ENCODE measurements around the gene ELFN1. TPM values are rescaled to one million over a fixed set of nuclear protein-coding genes. Genes with fewer than 3 reads are reported as not detected.

The ELFN1 gene
- total and polyA plus RNA-seq, 2 donors from 2014 or later, result 3.5 to 3.8 TPM

GRCh38 chr7:1724118-1724910 lies 54.2 kb downstream of the ELFN1 start:
- H3K27ac ChIP-seq (ENCODE audit: low read depth in 2 of 2, low read length in 2 of 2), result no peak overlapping the region
- no peak for FAIRE-seq
- H3K27me3 ChIP-seq (ENCODE audit: control insufficient read depth, insufficient read depth, low read length), result no peaks in the 10 kb centered on the region
- intact Hi-C loops (cut with DNase I), result no loop called here
- H3K9me3 ChIP-seq (ENCODE audit: control insufficient read depth in 2 of 3, insufficient read depth in 1 of 3, low read length in 3 of 3), result peaks cover 0 to 6% (median 2%) of the 10 kb centered on the region in 3 donors
- no peak overlapping the region for H3K4me3 ChIP-seq (ENCODE audit: low read length in 3 of 3)
- TF ChIP-seq, protein P1, sequence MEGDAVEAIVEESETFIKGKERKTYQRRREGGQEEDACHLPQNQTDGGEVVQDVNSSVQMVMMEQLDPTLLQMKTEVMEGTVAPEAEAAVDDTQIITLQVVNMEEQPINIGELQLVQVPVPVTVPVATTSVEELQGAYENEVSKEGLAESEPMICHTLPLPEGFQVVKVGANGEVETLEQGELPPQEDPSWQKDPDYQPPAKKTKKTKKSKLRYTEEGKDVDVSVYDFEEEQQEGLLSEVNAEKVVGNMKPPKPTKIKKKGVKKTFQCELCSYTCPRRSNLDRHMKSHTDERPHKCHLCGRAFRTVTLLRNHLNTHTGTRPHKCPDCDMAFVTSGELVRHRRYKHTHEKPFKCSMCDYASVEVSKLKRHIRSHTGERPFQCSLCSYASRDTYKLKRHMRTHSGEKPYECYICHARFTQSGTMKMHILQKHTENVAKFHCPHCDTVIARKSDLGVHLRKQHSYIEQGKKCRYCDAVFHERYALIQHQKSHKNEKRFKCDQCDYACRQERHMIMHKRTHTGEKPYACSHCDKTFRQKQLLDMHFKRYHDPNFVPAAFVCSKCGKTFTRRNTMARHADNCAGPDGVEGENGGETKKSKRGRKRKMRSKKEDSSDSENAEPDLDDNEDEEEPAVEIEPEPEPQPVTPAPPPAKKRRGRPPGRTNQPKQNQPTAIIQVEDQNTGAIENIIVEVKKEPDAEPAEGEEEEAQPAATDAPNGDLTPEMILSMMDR (IDR thresholded peaks at IDR 0.05; ENCODE audit: borderline replicate concordance, extremely low read depth, insufficient read depth), result no peak
- H3K36me3 ChIP-seq (ENCODE audit: control insufficient read depth in 2 of 3, insufficient read depth in 3 of 3, low read length in 3 of 3), result no peaks in the 10 kb centered on the region
- H3K4me1 ChIP-seq (ENCODE audit: control insufficient read depth in 2 of 3, insufficient read depth in 2 of 3, low read depth in 1 of 3, low read length in 3 of 3), result no peaks in the 10 kb centered on the region
- DNase-seq, result no peak
- no peak overlapping the region for H3K9ac ChIP-seq (ENCODE audit: low read length in 3 of 3)

GRCh38 chr7:1725199-1725690 lies 55.2 kb downstream of the ELFN1 start:
- DNase-seq, result peak in 3 of 5 donors; percentile 38 to 63 (median 43)
- TF ChIP-seq, protein P1 (IDR thresholded peaks at IDR 0.05; ENCODE audit: borderline replicate concordance, extremely low read depth, insufficient read depth), result no peak
- H3K27ac ChIP-seq (ENCODE audit: low read depth in 2 of 2, low read length in 2 of 2), result no peak overlapping the region
- no peaks in the 10 kb centered on the region for H3K4me1 ChIP-seq (ENCODE audit: control insufficient read depth in 2 of 3, insufficient read depth in 2 of 3, low read depth in 1 of 3, low read length in 3 of 3)
- H3K36me3 ChIP-seq (ENCODE audit: control insufficient read depth in 2 of 3, insufficient read depth in 3 of 3, low read length in 3 of 3), result no peaks in the 10 kb centered on the region
- intact Hi-C loops (cut with DNase I), result no loop called here
- FAIRE-seq, result no peak
- H3K9me3 ChIP-seq (ENCODE audit: control insufficient read depth in 2 of 3, insufficient read depth in 1 of 3, low read length in 3 of 3), result peaks cover 0 to 7% (median 2%) of the 10 kb centered on the region in 3 donors
- H3K27me3 ChIP-seq (ENCODE audit: control insufficient read depth, insufficient read depth, low read length), result no peaks in the 10 kb centered on the region
- no peak overlapping the region for H3K4me3 ChIP-seq (ENCODE audit: low read length in 3 of 3)
- H3K9ac ChIP-seq (ENCODE audit: low read length in 3 of 3), result no peak overlapping the region

DNA sequence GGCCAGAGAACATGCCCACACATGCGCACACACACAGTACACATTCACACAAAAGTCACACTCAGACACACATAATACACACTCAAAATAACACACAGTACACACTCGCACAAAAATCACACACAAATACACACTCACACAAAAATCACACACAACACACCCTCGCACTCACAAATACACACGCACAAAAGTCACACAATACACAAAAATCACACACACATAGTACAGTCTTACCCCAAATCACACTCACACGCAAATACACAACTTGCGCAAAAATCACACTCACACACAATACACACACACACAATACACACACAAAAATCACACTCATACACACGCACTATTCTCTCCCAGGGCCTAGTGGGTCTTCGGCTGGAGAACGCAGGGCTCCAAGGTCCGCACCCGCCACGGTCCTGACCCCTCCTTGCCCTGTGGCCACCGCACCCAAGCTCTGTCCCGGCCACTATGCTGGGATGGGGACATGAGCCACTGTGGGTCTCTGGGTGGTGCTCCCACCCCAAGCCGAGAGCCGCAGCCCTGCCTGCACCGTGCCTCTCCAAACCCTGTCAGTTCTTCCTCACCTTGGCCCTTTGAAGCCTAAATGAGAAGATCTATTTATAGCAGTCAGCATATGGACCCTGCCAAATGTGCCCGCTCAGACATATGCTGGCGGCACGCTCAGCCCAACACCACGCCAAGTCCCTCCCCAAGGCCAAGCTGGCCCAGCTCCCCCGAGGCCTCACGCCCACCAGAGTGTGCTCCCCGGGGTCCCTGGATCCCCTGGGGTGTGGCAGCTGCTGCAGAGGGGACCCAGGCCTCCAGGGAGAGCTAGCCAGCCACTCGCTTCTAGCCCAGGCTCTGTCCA lies 55.9 kb downstream of the ELFN1 start:
- TF ChIP-seq, protein P1 (IDR thresholded peaks at IDR 0.05; ENCODE audit: borderline replicate concordance, extremely low read depth, insufficient read depth), result no peak
- no peak for FAIRE-seq
- intact Hi-C loops (cut with DNase I), result no loop called here

More for the DNA sequence above, 55.9 kb downstream of the ELFN1 start:
- H3K9me3 ChIP-seq (ENCODE audit: control insufficient read depth in 2 of 3, insufficient read depth in 1 of 3, low read length in 3 of 3), result peaks cover 0 to 12% (median 2%) of the 10 kb centered on the region in 3 donors
- no peak overlapping the region for H3K27ac ChIP-seq (ENCODE audit: low read depth in 2 of 2, low read length in 2 of 2)
- H3K4me1 ChIP-seq (ENCODE audit: control insufficient read depth in 2 of 3, insufficient read depth in 2 of 3, low read depth in 1 of 3, low read length in 3 of 3), result no peaks in the 10 kb centered on the region
- no peak overlapping the region for H3K9ac ChIP-seq (ENCODE audit: low read length in 3 of 3)
- no peak for DNase-seq
- no peaks in the 10 kb centered on the region for H3K27me3 ChIP-seq (ENCODE audit: control insufficient read depth, insufficient read depth, low read length)
- no peaks in the 10 kb centered on the region for H3K36me3 ChIP-seq (ENCODE audit: control insufficient read depth in 2 of 3, insufficient read depth in 3 of 3, low read length in 3 of 3)
- no peak overlapping the region for H3K4me3 ChIP-seq (ENCODE audit: low read length in 3 of 3)

Data from kidney (tissue), 14 donors.